ENCODE results near the gene HASPIN. TPM values are rescaled to one million over a fixed set of nuclear protein-coding genes. Genes with fewer than 3 reads are reported as not detected.

The HASPIN gene
- total RNA-seq, 1 experiment from 2014 or later = 6.4 TPM

GRCh38 chr17:3735515-3735914 lies 11.8 kb downstream of the HASPIN start:
- peaks cover 21% of the 10 kb centered on the region for H3K4me1 Mint-ChIP-seq (ENCODE audit: insufficient read depth, unreplicated experiment)
- no peaks in the 10 kb centered on the region for H3K36me3 Mint-ChIP-seq (ENCODE audit: insufficient read depth, unreplicated experiment)
- no peak overlapping the region for H3K4me3 Mint-ChIP-seq (ENCODE audit: unreplicated experiment)
- POLR2A ChIA-PET = interaction anchor here (1.0 to 1.5 kb wide), 2 partner anchors 22 to 39 kb away, joined by 3 read pairs; partner anchors contain the start of gene P2RX5
- H3K9me3 Mint-ChIP-seq (ENCODE audit: unreplicated experiment) = no peaks in the 10 kb centered on the region
- intact Hi-C loops (cut with micrococcal nuclease) = loop anchor here (10.0 kb wide), 1 partner anchor 339 kb away; no protein-coding TSS in a partner anchor
- CTCF ChIA-PET = interaction anchor here (0.6 to 7.6 kb wide), 11 partner anchors 9 to 686 kb away, joined by 3 to 129 read pairs (median 4); partner anchors contain the start of genes ITGAE and NCBP3
- no peaks in the 10 kb centered on the region for H3K27me3 Mint-ChIP-seq (ENCODE audit: insufficient read depth, unreplicated experiment)
- no peak overlapping the region for H3K27ac Mint-ChIP-seq (ENCODE audit: low read depth, unreplicated experiment)
- DNase-seq (ENCODE audit: unreplicated experiment) = no peak
- no TSS peak for BruUV-seq (replicated peaks)
- no peak for TF ChIP-seq CTCF (IDR thresholded peaks at IDR 0.05; ENCODE audit: unreplicated experiment)

GRCh38 chr17:3738562-3739295 lies 15.0 kb downstream of the HASPIN start:
- Mint-ChIP-seq H3K27me3 (ENCODE audit: insufficient read depth, unreplicated experiment) (no peaks in the 10 kb centered on the region), H3K4me1 (ENCODE audit: insufficient read depth, unreplicated experiment) (peaks cover 21% of the 10 kb centered on the region), H3K9me3 (ENCODE audit: unreplicated experiment) (no peaks in the 10 kb centered on the region), H3K27ac (ENCODE audit: low read depth, unreplicated experiment) (peak overlapping the region; percentile 61), H3K36me3 (ENCODE audit: insufficient read depth, unreplicated experiment) (no peaks in the 10 kb centered on the region), H3K4me3 (ENCODE audit: unreplicated experiment) (peak overlapping the region; percentile 47)
- intact Hi-C loops (cut with micrococcal nuclease) = loop anchor here (10.0 kb wide), 1 partner anchor 336 kb away; no protein-coding TSS in a partner anchor
- no peak for TF ChIP-seq CTCF (IDR thresholded peaks at IDR 0.05; ENCODE audit: unreplicated experiment)
- ChIA-PET CTCF (interaction anchor here (0.5 to 7.6 kb wide), 28 partner anchors 9 to 903 kb away, joined by 3 to 129 read pairs (median 5); partner anchors contain the start of genes ALOX15, HASPIN and NCBP3), POLR2A (interaction anchor here (0.7 to 2.2 kb wide), 6 partner anchors 18 to 405 kb away, joined by 3 to 5 read pairs (median 4); partner anchors contain the start of genes CYB5D2 and ZZEF1)
- no TSS peak for BruUV-seq (replicated peaks)
- DNase-seq (ENCODE audit: unreplicated experiment) = peak; percentile 58

GRCh38 chr17:3739422-3740124 lies 15.9 kb downstream of the HASPIN start:
- Mint-ChIP-seq H3K27ac (ENCODE audit: low read depth, unreplicated experiment) (no peak overlapping the region), H3K27me3 (ENCODE audit: insufficient read depth, unreplicated experiment) (no peaks in the 10 kb centered on the region), H3K4me3 (ENCODE audit: unreplicated experiment) (no peak overlapping the region)

More at GRCh38 chr17:3739422-3740124, 15.9 kb downstream of the HASPIN start:
- ChIA-PET CTCF (interaction anchor here (0.5 to 7.6 kb wide), 10 partner anchors 8 to 313 kb away, joined by 3 to 129 read pairs (median 4); partner anchors contain the start of genes HASPIN and NCBP3), POLR2A (interaction anchor here (0.7 to 1.1 kb wide), 3 partner anchors 12 to 106 kb away, joined by 3 to 5 read pairs (median 4); no protein-coding TSS in a partner anchor)
- no peaks in the 10 kb centered on the region for H3K36me3 Mint-ChIP-seq (ENCODE audit: insufficient read depth, unreplicated experiment)
- intact Hi-C loops (cut with micrococcal nuclease) = loop anchor here (10.0 kb wide), 1 partner anchor 335 kb away; no protein-coding TSS in a partner anchor
- no TSS peak for BruUV-seq (replicated peaks)
- no peak for TF ChIP-seq CTCF (IDR thresholded peaks at IDR 0.05; ENCODE audit: unreplicated experiment)
- H3K9me3 Mint-ChIP-seq (ENCODE audit: unreplicated experiment) = no peaks in the 10 kb centered on the region
- peaks cover 18% of the 10 kb centered on the region for H3K4me1 Mint-ChIP-seq (ENCODE audit: insufficient read depth, unreplicated experiment)
- no peak for DNase-seq (ENCODE audit: unreplicated experiment)
